Fibroblast of peridontal ligament (primary cell): Measurements from ENCODE around the gene NKD2.

ENCODE experiments used
- DNase-seq: peaks from one replicate; pipeline ENCODE4 v3.0.0-alpha.2; 2010; ENCODE audit errors: extremely low read depth

The NKD2 gene

GRCh38 chr5:1042626-1043025 is 34.0 kb downstream of the NKD2 start:
- no peak for DNase-seq

- no peak for DNase-seq
Measured at GRCh38 chr5:1043327-1043726, 34.7 kb downstream of the NKD2 start.

GRCh38 chr5:1044117-1044516 is 35.5 kb downstream of the NKD2 start:
- no peak for DNase-seq

- DNase-seq = no peak
Measured at GRCh38 chr5:1045960-1046560, 37.5 kb downstream of the NKD2 start.

- DNase-seq = no peak
Measured at GRCh38 chr5:1047332-1047965, 38.8 kb downstream of the NKD2 start.

GRCh38 chr5:1048162-1048721 is 39.6 kb downstream of the NKD2 start:
- no peak for DNase-seq

GRCh38 chr5:1048861-1049838 is 40.5 kb downstream of the NKD2 start:
- DNase-seq = no peak

GRCh38 chr5:1050423-1051365 is 42.1 kb downstream of the NKD2 start:
- DNase-seq = no peak

GRCh38 chr5:1051366-1051720 is 42.7 kb downstream of the NKD2 start:
- no peak for DNase-seq

GRCh38 chr5:1052076-1052475 is 43.5 kb downstream of the NKD2 start:
- DNase-seq = no peak

GRCh38 chr5:1052641-1053390 is 44.2 kb downstream of the NKD2 start:
- no peak for DNase-seq

GRCh38 chr5:1053391-1054017 is 44.9 kb downstream of the NKD2 start:
- DNase-seq = no peak

GRCh38 chr5:1054018-1054798 is 45.6 kb downstream of the NKD2 start:
- no peak for DNase-seq

- no peak for DNase-seq
Measured at GRCh38 chr5:1054799-1055775, 46.5 kb downstream of the NKD2 start.

- no peak for DNase-seq
Measured at GRCh38 chr5:1055896-1056610, 47.5 kb downstream of the NKD2 start.

GRCh38 chr5:1056611-1057484 is 48.2 kb downstream of the NKD2 start:
- no peak for DNase-seq
